ENCODE measurements around the gene KCNJ8. TPM values are rescaled to one million over a fixed set of nuclear protein-coding genes. Genes with fewer than 3 reads are reported as not detected.

KCNJ8 gene
- total RNA-seq, 1 experiment from 2014 or later: 0.22 TPM

DNA sequence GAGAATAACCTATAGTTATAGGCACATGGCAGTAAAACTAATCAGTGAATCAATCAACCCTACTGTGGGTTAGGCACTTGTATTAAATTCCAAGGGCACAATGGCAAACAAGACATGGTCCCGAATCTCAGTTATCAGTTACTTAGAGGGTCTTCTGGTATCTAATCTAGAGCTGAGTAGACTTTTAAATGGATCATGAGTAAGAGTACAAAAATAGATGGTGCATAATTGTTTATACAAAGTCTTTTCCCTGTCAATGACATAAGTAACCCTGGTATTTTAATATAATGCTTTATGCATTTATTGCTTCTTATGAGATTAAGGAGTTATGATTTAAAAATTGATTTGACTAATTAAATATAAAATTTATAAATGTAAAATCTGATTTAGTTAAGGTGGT is 23.0 kb upstream of the KCNJ8 start:
- Mint-ChIP-seq H3K27ac (no peak overlapping the region), H3K9me3 (peaks cover 0 to 2% of the 10 kb centered on the region in 2 experiments; a peak in 1 of 5 replicates), H3K4me3 (no peak overlapping the region), H3K36me3 (ENCODE audit: insufficient read depth in 1 of 3, low read depth in 3 of 3) (no peaks in the 10 kb centered on the region), H3K4me1 (no peaks in the 10 kb centered on the region), H3K27me3 (ENCODE audit: low read depth) (peaks cover 8% of the 10 kb centered on the region)
- H3K79me1 ChIP-seq (ENCODE audit: insufficient read depth, low read depth, low read length, poor library complexity, severe bottlenecking): no peaks in the 10 kb centered on the region
- no peak overlapping the region for H2BK12ac ChIP-seq (ENCODE audit: insufficient read length, low read depth, low read length)
- DNase-seq: no peak
- no peak overlapping the region for H2AFZ ChIP-seq (ENCODE audit: low read length)
- H3K9ac ChIP-seq (ENCODE audit: extremely low read depth, insufficient read length, low read length): no peak overlapping the region
- H3K4me1 ChIP-seq (ENCODE audit: insufficient read depth, low read length): no peaks in the 10 kb centered on the region
- H3K27ac ChIP-seq (ENCODE audit: insufficient read length, low read depth, low read length): no peak overlapping the region
- no peak overlapping the region for H3T11ph ChIP-seq (ENCODE audit: low read length)
- no peak overlapping the region for H3K56ac ChIP-seq (ENCODE audit: insufficient read length, low read depth, low read length)
- TF ChIP-seq, protein P1, sequence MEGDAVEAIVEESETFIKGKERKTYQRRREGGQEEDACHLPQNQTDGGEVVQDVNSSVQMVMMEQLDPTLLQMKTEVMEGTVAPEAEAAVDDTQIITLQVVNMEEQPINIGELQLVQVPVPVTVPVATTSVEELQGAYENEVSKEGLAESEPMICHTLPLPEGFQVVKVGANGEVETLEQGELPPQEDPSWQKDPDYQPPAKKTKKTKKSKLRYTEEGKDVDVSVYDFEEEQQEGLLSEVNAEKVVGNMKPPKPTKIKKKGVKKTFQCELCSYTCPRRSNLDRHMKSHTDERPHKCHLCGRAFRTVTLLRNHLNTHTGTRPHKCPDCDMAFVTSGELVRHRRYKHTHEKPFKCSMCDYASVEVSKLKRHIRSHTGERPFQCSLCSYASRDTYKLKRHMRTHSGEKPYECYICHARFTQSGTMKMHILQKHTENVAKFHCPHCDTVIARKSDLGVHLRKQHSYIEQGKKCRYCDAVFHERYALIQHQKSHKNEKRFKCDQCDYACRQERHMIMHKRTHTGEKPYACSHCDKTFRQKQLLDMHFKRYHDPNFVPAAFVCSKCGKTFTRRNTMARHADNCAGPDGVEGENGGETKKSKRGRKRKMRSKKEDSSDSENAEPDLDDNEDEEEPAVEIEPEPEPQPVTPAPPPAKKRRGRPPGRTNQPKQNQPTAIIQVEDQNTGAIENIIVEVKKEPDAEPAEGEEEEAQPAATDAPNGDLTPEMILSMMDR (conservative IDR thresholded peaks at IDR 0.05): no peak
- H3K27me3 ChIP-seq (ENCODE audit: insufficient read depth, low read length): no peaks in the 10 kb centered on the region
- H3K18ac ChIP-seq (ENCODE audit: insufficient read length, low read depth, low read length): no peak overlapping the region
- no peaks in the 10 kb centered on the region for H4K20me1 ChIP-seq (ENCODE audit: control insufficient read depth, insufficient read depth, insufficient read length)
- H3K4me2 ChIP-seq (ENCODE audit: insufficient read depth, insufficient read length, low read length): no peak overlapping the region
- no peaks in the 10 kb centered on the region for H3K9me3 ChIP-seq (ENCODE audit: control insufficient read depth, low read depth, low read length)
- H2BK120ac ChIP-seq (ENCODE audit: low read depth, low read length, poor library complexity, severe bottlenecking): no peak overlapping the region
- no peak overlapping the region for H4K91ac ChIP-seq (ENCODE audit: insufficient read length, low read depth, low read length)
- no peak overlapping the region for H4K8ac ChIP-seq (replicated peaks; ENCODE audit: insufficient read length, low read depth, low read length)
- no peak overlapping the region for H2BK20ac ChIP-seq (ENCODE audit: low read depth, low read length, poor library complexity, severe bottlenecking)
- no CpG with 5 or more reads among the region's 1 CpG for WGBS (ENCODE audit: extremely low coverage, insufficient read length, low lambda C conversion rate)
- H3K23me2 ChIP-seq (ENCODE audit: insufficient read length, low read depth, low read length, poor library complexity, severe bottlenecking): no peaks in the 10 kb centered on the region
- H4K5ac ChIP-seq (ENCODE audit: insufficient read length, low read depth, low read length): no peak overlapping the region
- no peak overlapping the region for H3K4ac ChIP-seq (ENCODE audit: low read depth, low read length)
- no peak overlapping the region for H3K23ac ChIP-seq (ENCODE audit: insufficient read length, low read depth, low read length)
- no peaks in the 10 kb centered on the region for H3K79me2 ChIP-seq (ENCODE audit: insufficient read depth, low read length)
- H2AK5ac ChIP-seq (ENCODE audit: insufficient read length, low read length): no peak overlapping the region
- no peak overlapping the region for H3K14ac ChIP-seq (ENCODE audit: insufficient read depth, low read length)
- no peak overlapping the region for H2BK15ac ChIP-seq (ENCODE audit: low read depth, low read length)
- H2BK5ac ChIP-seq (ENCODE audit: insufficient read length, low read length): no peak overlapping the region
